Activated T-helper 9 cell treated with anti-CD3 and anti-CD28 coated beads, Interleukin-2, amount 50 U/mL, for 16 hours (primary cell): ENCODE data around the gene ABCF2.

Source experiments
- DNase-seq: peaks from one replicate; pipeline ENCODE4 v3.0.0-alpha.2; 2020; ENCODE audit warnings: low read depth

Gene ABCF2

GRCh38 chr7:151225948-151226510 lies 976 bp downstream of the ABCF2 start:
- no peak for DNase-seq

- DNase-seq: no peak
Observed at GRCh38 chr7:151223728-151224127, 3.3 kb downstream of the ABCF2 start.

GRCh38 chr7:151218170-151218569 lies 8.8 kb downstream of the ABCF2 start:
- no peak for DNase-seq

- no peak for DNase-seq
Observed at GRCh38 chr7:151215396-151215795, 11.6 kb downstream of the ABCF2 start.

DNA sequence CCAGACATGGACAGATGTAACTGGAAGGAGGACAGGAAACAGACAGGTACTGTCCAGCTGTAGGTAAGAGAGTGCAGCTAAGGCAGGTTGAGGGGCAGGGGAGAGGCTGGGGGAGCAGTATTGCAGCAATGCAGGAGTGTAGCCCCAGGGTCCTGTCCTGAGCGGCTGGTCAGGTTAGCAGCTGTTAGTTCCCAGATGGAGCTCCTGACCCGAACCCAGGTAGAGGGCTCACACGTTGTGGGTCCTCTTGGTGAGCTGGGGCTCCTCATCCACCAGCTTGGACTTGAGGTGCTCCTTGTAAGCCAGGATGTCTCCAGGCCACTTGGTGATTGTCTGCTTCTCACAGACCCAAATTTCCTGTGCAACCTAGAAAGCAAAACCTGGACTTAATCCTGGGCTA lies 13.2 kb downstream of the ABCF2 start:
- no peak for DNase-seq

GRCh38 chr7:151212626-151213025 lies 14.4 kb downstream of the ABCF2 start:
- DNase-seq: no peak

- DNase-seq: no peak
Observed at GRCh38 chr7:151211155-151211772, 15.7 kb downstream of the ABCF2 start.

DNA sequence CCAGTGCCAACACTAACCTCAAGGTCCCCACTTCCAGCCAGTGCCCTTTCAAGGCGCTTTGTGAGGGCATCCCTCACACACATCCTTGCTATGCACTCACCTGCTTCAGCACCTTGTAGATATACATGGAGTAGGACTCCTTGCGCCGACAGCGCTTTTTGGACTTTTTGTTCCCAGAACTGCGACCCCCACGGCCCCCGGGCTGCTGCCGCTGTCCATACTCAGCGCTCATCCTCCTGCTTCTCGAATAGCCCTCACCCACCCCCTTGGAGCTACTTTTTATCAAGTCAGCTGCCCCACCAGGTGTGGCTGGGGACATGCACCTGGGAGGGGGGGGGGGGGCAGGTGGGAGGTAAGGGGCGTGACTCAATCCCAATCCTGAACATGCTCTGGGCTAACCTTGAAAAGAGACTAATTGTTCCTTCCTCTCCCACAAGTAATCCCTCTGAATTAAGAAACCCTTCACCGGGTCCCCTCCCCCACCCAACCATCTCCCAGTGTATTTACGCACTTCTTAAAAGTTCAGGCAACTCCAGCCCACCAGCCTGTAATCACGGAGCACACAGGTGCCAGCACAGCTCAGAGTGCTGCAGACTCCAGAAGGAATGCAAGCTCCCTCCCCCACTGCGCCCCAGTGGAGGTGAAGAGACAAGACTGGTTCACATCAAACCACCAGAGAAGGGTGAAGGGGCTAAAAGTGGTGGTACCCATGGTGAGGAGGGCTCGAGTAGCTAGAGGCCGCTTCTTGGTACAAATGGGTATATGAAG lies 16.7 kb downstream of the ABCF2 start, which contains the start of gene H2BK1:
Gene H2BK1 (minus strand): TSS at position 402 of the 768 bp plus-strand sequence. CDS start 170 bp downstream, at position 232.
- no peak for DNase-seq

DNA sequence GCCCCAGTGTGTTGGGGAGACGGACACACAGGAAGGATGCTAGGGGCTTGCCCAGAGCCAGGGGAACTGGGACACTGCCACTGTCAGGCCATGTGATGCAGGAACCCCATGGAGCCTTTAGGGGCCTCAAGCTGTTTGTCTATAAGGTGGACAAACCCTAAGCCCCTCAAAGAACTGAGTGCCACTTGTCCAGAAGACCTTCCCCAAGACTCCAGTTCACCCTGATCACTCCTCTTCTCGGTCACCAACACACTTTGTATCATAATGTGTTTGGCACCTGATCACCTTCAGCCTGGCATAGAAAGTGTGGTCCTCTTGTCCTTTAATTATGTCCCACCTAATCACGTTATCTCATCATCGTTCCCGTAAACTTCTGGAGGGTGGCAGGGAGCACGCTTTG lies 17.4 kb downstream of the ABCF2 start:
- no peak for DNase-seq

- DNase-seq: no peak
Observed at GRCh38 chr7:151208253-151208862, 18.6 kb downstream of the ABCF2 start.

DNA sequence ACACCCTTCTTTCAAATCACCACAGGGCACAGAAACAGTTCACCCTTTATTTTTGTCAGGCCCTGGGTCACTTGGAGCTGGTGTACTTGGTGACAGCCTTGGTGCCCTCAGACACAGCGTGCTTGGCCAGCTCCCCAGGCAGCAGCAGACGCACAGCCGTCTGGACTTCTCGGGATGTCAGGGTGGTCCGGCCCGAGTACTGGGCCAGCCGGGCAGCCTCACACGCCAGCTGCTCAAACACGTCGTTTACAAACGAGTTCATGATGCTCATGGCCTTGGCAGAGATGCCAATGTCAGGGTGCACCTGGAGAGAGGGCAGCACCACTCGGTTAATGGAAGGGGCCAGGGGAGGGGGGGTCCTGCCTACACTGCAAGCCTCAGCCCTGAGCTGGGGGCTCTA lies 19.2 kb downstream of the ABCF2 start:
- no peak for DNase-seq

GRCh38 chr7:151207315-151207714 lies 19.7 kb downstream of the ABCF2 start:
- DNase-seq: no peak

- no peak for DNase-seq
Observed at GRCh38 chr7:151206914-151207313, 20.1 kb downstream of the ABCF2 start.

DNA sequence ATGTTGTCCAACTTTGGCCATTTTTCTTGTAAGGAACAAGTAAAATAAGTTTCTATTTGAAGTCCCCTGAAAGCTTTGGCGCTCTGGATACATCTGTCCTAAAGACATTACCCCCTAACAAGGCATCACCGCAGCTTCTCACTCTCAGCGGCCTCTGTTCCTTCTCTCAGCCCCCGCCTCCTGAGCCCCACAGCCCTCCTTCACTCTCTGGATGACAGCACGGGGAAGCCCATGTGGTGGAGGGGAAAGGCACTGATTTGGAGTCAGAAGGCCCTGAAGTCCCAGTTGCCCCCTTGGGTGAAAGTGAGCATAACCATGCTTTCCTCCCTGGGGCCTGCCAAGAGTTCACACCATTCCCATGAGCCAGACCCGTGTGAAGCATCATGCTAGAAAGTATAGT lies 21.3 kb downstream of the ABCF2 start:
- DNase-seq: no peak

DNA sequence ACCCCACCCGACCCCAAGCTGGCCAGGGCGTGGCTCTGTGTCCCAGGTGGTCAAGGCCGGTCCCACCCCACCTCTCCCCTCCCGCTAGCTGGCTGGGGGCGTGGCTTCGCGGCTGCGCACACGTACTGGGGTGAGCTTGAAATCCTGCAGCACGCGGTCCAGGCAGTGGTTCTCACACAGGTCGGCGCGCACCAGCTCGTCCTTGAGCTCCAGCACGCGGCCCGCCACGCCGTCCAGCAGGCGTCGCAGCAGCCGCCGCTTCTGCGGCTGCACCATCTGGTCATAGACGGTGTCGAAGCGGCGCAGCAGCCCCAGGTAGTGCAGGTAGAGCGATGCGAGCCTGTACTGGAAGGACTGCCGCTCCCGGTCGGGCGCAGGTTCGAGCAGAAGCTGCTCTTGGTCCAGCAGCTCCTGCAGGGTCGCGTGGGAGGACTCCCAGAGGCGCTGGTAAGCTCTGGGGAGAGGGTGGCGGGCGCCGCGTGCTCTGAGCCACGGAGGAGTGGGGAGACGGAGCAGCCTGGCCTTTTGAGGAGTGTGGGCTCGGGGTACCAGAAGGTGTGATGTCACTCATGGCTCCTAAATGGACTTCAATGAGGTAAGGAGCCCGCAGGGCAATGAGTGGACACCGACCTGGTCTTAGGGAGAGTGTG lies 22.5 kb downstream of the ABCF2 start:
- DNase-seq: no peak

- DNase-seq: no peak
Observed at GRCh38 chr7:151202836-151203235, 24.2 kb downstream of the ABCF2 start.

DNA sequence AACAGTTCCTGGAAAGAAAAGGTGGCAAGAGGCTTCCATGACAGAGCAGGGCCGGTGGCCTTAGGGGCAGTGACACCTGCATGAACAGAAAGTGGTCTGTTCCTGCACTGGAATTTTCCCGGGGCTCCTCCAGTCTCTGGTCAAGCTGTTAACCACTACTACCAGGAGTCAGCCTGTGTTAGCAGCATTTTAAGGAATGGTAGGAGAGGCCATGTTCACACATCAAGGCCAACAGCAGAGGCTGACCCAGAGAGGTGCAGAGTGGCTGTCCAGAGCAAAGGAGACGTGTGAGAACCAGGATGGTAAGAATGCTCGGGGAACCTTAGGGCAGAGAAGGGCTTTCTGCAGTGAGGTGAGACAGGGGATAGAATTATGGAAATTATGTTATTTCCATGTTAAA lies 25.3 kb downstream of the ABCF2 start:
- DNase-seq: no peak

DNA sequence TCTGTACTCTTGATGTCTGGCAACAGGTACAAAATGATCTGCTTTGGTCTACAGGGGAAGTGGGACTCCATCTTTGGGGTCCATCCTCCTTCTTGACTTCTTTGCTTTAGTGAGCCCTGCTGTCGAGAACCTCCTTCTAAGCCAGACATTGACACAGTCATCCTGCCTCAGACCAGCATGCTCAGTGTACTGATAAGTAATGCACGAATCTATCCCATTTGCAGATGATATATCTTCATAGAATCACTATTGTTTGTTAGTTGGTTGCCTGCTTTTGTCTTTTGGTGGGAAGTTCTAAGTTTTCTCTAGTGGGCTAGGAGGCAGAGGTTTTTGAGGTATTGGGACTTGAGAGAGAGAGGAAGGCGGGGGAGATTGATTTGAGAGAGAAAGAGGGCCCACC lies 25.7 kb downstream of the ABCF2 start:
- DNase-seq: no peak

DNA sequence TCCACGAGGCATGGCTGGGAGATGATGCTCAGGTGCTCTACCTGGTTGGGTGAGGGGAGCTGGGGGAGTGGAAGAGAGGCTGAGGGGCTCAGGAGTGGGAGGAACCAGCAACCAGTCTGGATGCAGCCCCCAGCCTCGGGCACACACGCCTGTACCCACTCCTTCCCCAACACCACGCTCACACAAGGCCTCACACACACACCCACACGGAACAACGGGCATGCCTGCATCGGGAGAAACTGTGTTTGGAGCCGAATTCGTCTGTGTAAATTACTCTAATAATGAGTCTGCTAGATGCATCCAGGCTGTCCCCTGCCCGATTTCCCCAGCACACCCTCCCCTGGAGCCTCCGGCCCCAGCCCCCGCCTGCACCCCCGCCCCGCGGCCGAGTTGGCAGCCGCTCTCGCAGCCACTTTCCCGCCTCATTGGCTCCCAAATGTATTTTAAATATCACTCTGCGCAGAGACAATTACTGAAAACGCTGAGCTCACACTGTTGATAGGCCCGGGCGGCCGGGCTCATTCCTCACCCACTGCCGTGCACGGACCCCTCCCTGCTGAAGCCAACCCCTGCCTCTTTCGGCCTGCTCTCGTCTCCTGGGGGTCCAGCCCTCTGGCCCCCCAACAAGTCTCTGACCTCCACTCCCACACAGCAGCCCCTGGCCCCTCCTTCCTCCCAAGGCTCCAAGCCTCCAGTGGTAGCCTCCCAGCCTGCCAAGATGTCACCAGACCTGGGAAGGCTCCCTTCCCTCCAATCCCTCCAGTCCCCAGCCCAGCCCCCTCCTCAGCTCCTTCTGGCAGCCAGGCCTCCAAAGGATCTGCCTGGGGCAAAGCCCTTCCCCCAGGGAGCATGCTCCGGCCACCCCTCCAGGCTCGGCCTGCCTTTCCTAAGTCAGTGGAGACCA lies 27.8 kb downstream of the ABCF2 start:
- no peak for DNase-seq

GRCh38 chr7:151197932-151198331 lies 29.1 kb downstream of the ABCF2 start:
- no peak for DNase-seq
